Muscle layer of colon (tissue), 2 donors: Measurements from ENCODE around the gene IL36B.

ENCODE experiments used
- H3K27ac ChIP-seq: one replicate; pipeline ENCODE4 v1.7.0; 2013; ENCODE audit warnings: low read depth, mild to moderate bottlenecking, low read length, moderate library complexity
- H3K27me3 ChIP-seq, 2 donors: one replicate each; pipeline ENCODE4 v1.7.0; 2013; ENCODE audit warnings: low read length in 2 of 2, mild to moderate bottlenecking in 2 of 2; ENCODE audit not compliant: insufficient read depth in 2 of 2, control insufficient read depth in 1 of 2
- H3K36me3 ChIP-seq: one replicate; pipeline ENCODE4 v1.7.0; 2013; ENCODE audit warnings: mild to moderate bottlenecking, low read length; ENCODE audit not compliant: insufficient read depth
- H3K4me1 ChIP-seq: one replicate; pipeline ENCODE4 v1.7.0; 2013; ENCODE audit warnings: mild to moderate bottlenecking, low read length; ENCODE audit not compliant: insufficient read depth
- H3K4me3 ChIP-seq, 2 donors: one replicate each; pipeline ENCODE4 v1.7.0; 2013; ENCODE audit warnings: low read length in 2 of 2, low read depth in 1 of 2, mild to moderate bottlenecking in 1 of 2, moderate library complexity in 1 of 2
- H3K9ac ChIP-seq: one replicate; pipeline ENCODE4 v1.7.0; 2013; ENCODE audit warnings: low read length
- H3K9me3 ChIP-seq: one replicate; pipeline ENCODE4 v1.7.0; 2013; ENCODE audit warnings: mild to moderate bottlenecking, low read length
- donor health status: abdominal sarcoma.
- donor health status: Adenocarcinoma of cecum.

Gene IL36B

GRCh38 chr2:113085542-113085941, 32.9 kb upstream of the IL36B start:
- no peaks in the 10 kb centered on the region for H3K36me3 ChIP-seq
- H3K4me1 ChIP-seq, result no peaks in the 10 kb centered on the region
- no peak overlapping the region for H3K27ac ChIP-seq
- H3K9ac ChIP-seq, result no peak overlapping the region
- no peak overlapping the region for H3K4me3 ChIP-seq
- no peaks in the 10 kb centered on the region for H3K9me3 ChIP-seq
- H3K27me3 ChIP-seq, result no peaks in the 10 kb centered on the region

DNA sequence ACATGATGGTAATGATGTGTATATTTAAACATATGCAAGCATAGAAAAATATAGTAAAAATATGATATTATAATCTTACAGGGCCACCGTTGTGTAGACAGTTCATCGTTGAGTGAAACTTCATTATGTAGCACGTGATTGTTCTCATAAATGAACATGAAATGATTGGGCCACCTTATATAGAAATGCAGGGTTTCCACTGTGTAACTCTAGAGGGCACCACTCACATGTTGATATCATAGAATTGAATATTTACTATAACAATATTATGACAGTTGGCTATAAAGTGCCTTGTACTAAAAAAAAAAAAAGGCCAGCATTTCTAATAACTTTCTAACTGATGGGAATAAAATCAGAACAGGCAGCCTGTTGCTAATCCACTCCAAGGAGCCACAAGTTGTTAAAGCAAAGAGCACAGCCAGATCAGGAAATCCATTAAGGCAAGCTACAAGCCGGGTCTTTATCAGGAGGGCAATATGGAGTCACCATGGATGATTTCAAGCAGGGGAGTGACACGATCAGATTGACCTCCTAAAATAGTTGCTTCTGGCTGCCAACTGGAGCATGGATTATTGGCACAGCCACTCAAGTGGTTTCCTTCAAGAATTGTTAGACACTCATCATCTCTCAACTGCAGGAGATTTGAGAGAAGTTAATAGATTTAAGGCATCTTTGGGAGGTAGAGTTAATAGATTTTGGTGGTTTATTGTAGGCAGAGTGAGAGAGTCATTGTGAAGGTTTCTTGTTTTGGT, 31.8 kb upstream of the IL36B start:
- H3K27ac ChIP-seq, result no peak overlapping the region
- no peak overlapping the region for H3K9ac ChIP-seq
- no peak overlapping the region for H3K4me3 ChIP-seq
- no peaks in the 10 kb centered on the region for H3K36me3 ChIP-seq
- H3K27me3 ChIP-seq, result no peaks in the 10 kb centered on the region
- no peaks in the 10 kb centered on the region for H3K4me1 ChIP-seq
- H3K9me3 ChIP-seq, result no peaks in the 10 kb centered on the region

GRCh38 chr2:113083296-113083695, 30.6 kb upstream of the IL36B start:
- Histone ChIP-seq H3K36me3 (no peaks in the 10 kb centered on the region), H3K4me1 (no peaks in the 10 kb centered on the region), H3K9me3 (no peaks in the 10 kb centered on the region)

DNA sequence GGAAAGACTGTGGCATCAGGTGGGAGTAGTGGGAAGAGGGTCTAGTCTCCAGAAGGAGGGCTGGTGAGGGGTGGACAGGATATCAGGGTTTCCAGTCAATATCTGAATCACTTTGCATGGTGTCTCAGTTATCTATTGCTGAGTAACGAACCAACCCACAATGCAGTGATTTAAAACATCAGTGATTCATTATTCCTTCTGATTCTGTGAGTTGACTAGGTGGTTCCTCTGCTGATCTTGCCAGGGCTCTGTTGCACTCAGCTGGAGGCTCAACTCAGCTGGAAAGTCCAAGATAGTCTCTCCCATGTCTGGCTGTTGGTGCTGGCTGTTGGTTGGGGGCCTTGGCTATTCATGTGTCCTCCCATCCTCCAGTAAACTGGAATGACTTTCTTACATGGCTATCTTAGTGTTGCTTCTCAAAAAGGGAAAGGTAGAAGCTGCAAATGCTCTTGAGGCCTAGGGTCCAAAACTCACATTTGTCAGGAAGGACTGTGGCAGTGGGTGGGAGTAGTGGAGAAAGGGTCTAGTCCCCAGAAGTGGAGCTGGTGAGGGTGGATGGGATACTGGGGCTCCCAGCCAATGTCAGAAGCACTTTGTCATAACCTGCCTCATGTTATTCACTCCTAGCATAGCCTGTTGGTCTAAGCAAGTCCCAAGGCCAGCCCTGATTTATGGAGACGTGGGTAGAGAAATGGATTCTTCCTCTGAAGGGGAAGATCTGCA, 29.0 kb upstream of the IL36B start:
- no peaks in the 10 kb centered on the region for H3K4me1 ChIP-seq
- no peak overlapping the region for H3K9ac ChIP-seq
- no peak overlapping the region for H3K4me3 ChIP-seq

More at GRCh38 chr2:113083296-113083695, 30.6 kb upstream of the IL36B start:
- H3K9ac ChIP-seq, result no peak overlapping the region
- no peak overlapping the region for H3K27ac ChIP-seq
- no peaks in the 10 kb centered on the region for H3K27me3 ChIP-seq
- H3K4me3 ChIP-seq, result no peak overlapping the region

DNA sequence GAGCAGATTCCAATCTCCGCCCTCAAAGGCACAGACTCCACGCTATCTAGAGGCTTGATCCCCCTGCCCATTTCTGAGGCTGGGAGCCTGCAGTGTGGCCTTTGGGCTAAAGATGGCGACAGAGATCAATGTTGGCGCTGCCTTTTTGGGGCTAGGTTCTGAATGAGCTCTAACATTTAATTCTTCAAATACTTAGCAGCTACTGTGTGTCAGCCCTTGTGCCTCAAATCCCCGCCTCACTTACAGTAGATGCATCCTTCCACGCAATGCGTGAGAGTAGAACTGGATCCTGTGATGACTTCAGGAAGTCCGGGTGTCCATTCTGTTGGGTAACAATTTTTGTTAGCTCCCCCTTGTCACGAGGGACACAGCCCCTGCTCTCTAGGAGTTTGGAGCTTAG, 27.5 kb upstream of the IL36B start:
- Histone ChIP-seq H3K9ac (no peak overlapping the region), H3K27ac (no peak overlapping the region), H3K4me1 (no peaks in the 10 kb centered on the region)

More for the DNA sequence above, 29.0 kb upstream of the IL36B start:
- no peaks in the 10 kb centered on the region for H3K27me3 ChIP-seq
- no peak overlapping the region for H3K27ac ChIP-seq
- H3K9me3 ChIP-seq, result no peaks in the 10 kb centered on the region
- no peaks in the 10 kb centered on the region for H3K36me3 ChIP-seq

DNA sequence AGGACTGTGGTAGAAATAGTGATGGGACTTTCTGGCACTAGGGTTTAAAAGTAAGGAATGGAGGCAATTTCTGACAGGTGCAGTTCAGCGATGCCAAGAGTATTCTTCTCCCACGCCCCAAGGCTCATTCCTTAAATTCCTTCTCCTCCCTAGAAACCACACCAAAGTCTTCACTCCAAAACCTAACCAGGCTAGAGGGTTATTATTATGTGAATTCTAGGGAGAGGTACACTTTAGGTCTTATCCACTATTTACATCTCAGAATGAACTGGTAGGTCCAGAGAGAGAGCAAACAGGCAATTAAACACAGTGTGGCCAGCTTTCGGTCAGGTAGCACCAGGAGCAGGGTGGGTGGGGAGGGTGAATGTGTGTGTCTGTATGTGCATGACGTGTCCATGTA, 26.5 kb upstream of the IL36B start:
- H3K9ac ChIP-seq, result no peak overlapping the region
- H3K36me3 ChIP-seq, result no peaks in the 10 kb centered on the region
- no peaks in the 10 kb centered on the region for H3K4me1 ChIP-seq
- H3K4me3 ChIP-seq, result no peak overlapping the region
- H3K27ac ChIP-seq, result no peak overlapping the region
- no peaks in the 10 kb centered on the region for H3K9me3 ChIP-seq
- H3K27me3 ChIP-seq, result no peaks in the 10 kb centered on the region

More for the DNA sequence above, 27.5 kb upstream of the IL36B start:
- no peaks in the 10 kb centered on the region for H3K27me3 ChIP-seq
- no peaks in the 10 kb centered on the region for H3K36me3 ChIP-seq
- H3K4me3 ChIP-seq, result no peak overlapping the region
- no peaks in the 10 kb centered on the region for H3K9me3 ChIP-seq

DNA sequence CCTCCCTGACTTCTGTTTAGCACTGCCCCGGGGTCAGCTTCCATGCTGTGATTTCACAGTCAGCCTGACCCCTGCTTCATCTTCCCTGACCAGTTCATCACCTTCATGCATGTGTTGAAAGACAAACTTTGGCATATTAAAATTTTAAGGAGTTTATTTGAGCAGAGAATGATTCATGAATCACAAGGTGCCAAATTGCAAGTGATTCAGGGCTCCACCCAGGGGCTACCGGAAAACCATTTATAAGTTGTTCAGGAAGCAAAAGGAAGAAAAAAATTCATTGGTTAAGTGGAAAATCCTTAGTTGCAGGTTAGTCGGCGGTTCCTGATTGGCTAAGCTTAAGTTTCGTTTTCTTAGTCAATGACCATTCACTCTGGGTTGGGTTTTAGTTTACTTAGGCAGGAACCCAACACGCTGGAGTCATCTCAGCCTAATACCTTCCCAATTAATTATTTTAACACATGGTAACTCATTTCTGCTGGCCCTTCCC, 25.7 kb upstream of the IL36B start:
- Histone ChIP-seq H3K9me3 (no peaks in the 10 kb centered on the region), H3K27me3 (no peaks in the 10 kb centered on the region), H3K27ac (no peak overlapping the region), H3K4me1 (no peaks in the 10 kb centered on the region), H3K36me3 (no peaks in the 10 kb centered on the region), H3K4me3 (no peak overlapping the region), H3K9ac (no peak overlapping the region)

GRCh38 chr2:113077921-113078320, 25.3 kb upstream of the IL36B start:
- Histone ChIP-seq H3K36me3 (no peaks in the 10 kb centered on the region), H3K27me3 (no peaks in the 10 kb centered on the region), H3K27ac (no peak overlapping the region), H3K4me1 (no peaks in the 10 kb centered on the region), H3K9ac (no peak overlapping the region), H3K9me3 (no peaks in the 10 kb centered on the region), H3K4me3 (no peak overlapping the region)

DNA sequence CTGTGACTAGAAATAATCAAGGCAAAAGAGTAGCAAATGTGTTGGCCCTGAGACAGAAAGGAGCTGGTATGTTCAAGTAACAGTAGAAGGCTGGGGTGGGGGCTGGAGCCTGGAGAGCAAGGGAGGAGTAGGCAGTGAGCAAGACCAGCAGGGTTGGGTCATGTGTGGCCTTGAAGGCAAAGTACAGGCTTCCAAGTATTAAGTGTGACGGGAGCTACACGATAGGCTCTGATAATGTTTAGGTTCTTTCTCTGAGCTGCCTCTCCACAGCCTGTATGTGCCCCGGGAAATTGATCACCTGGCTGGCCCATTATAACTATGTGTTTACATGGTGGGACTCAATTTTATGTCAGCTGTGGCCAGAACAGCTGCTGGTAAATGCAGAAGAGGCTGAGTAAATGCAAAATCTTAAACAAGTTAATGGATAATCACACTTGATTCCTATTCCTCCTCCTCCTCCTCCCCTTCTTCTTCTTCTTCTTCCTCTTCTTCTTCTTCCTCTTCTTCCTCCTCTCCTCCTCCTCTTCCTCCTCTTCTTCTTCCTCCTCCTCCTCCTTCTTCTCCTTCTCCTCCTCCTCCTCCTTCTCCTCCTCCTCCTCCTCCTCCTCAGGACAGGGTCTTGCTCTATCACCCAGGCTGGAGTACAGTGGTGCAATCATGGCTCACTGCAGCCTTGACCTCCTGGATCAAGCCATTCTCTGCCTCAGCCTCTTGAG, 24.4 kb upstream of the IL36B start:
- Histone ChIP-seq H3K27ac (no peak overlapping the region), H3K36me3 (no peaks in the 10 kb centered on the region), H3K9ac (no peak overlapping the region), H3K4me1 (no peaks in the 10 kb centered on the region), H3K9me3 (no peaks in the 10 kb centered on the region), H3K4me3 (no peak overlapping the region), H3K27me3 (no peaks in the 10 kb centered on the region)

- H3K27ac ChIP-seq, result no peak overlapping the region
- H3K27me3 ChIP-seq, result no peaks in the 10 kb centered on the region
- H3K9me3 ChIP-seq, result no peaks in the 10 kb centered on the region
- H3K9ac ChIP-seq, result no peak overlapping the region
- H3K4me1 ChIP-seq, result no peaks in the 10 kb centered on the region
- no peak overlapping the region for H3K4me3 ChIP-seq
- H3K36me3 ChIP-seq, result no peaks in the 10 kb centered on the region
These were observed 22.9 kb upstream of the IL36B start for GRCh38 chr2:113075600-113075999.

- H3K4me3 ChIP-seq, result no peak overlapping the region
- no peak overlapping the region for H3K9ac ChIP-seq
- H3K27me3 ChIP-seq, result no peaks in the 10 kb centered on the region
- no peaks in the 10 kb centered on the region for H3K9me3 ChIP-seq
- no peak overlapping the region for H3K27ac ChIP-seq
- no peaks in the 10 kb centered on the region for H3K36me3 ChIP-seq
- no peaks in the 10 kb centered on the region for H3K4me1 ChIP-seq
These were observed 22.4 kb upstream of the IL36B start for GRCh38 chr2:113075030-113075429.
